Calu3 (cell line): ENCODE measurements around the gene ARID1A. TPM values are rescaled to one million over a fixed set of nuclear protein-coding genes. Genes with fewer than 3 reads are reported as not detected.

Experiments
- BruUV-seq: library from RNA; stranded (reverse); fragments of 400-500 nt; replicated peaks from 2 replicates; lab custom pipeline; 2021; lab: Mats Ljungman, UMichigan
- CTCF ChIA-PET: fragments of 300-600 bp; sonication (Branson Sonifier 250); formaldehyde crosslinking; loops from one replicate; lab custom pipeline; 2022; ENCODE audit warnings: antibody characterized with exemption; lab: Charles Lee
- DNase-seq: peaks from one replicate; pipeline ENCODE4 v3.0.0; 2022
- H3K27ac Mint-ChIP-seq: one replicate; pipeline ENCODE4 v1.8.0; 2022; ENCODE audit warnings: mixed read lengths; ENCODE audit not compliant: unreplicated experiment
- H3K27me3 Mint-ChIP-seq: one replicate; pipeline ENCODE4 v1.8.0; 2022; ENCODE audit warnings: mixed read lengths; ENCODE audit not compliant: unreplicated experiment
- H3K36me3 Mint-ChIP-seq: one replicate; pipeline ENCODE4 v1.8.0; 2022; ENCODE audit warnings: mild to moderate bottlenecking, moderate library complexity, mixed read lengths; ENCODE audit not compliant: insufficient read depth, unreplicated experiment
- H3K4me1 Mint-ChIP-seq: one replicate; pipeline ENCODE4 v1.8.0; 2022; ENCODE audit warnings: mild to moderate bottlenecking, low read depth, mixed read lengths; ENCODE audit not compliant: unreplicated experiment
- H3K4me3 Mint-ChIP-seq: one replicate; pipeline ENCODE4 v1.8.0; 2022; ENCODE audit warnings: mild to moderate bottlenecking, low read depth, moderate library complexity, mixed read lengths; ENCODE audit not compliant: unreplicated experiment
- H3K9me3 Mint-ChIP-seq: one replicate; pipeline ENCODE4 v1.8.0; 2022; ENCODE audit warnings: low read depth, mixed read lengths; ENCODE audit not compliant: unreplicated experiment
- intact Hi-C: fragments of 100-400 bp; cut with micrococcal nuclease; formaldehyde crosslinking; loops from one replicate; pipeline ENCODE4 v1.10.0; 2022; ENCODE audit not compliant: unreplicated experiment
- total RNA-seq: library from RNA; stranded (reverse); gene quantifications from 2 replicates; pipeline ENCODE4 v1.2.3, GENCODE V29; 2022
- TF ChIP-seq, protein P1 (sequence below): fragments of 200-600 bp; IDR thresholded peaks from one replicate; pipeline ENCODE4 v1.8.0; 2022; ENCODE audit warnings: antibody characterized with exemption; ENCODE audit not compliant: unreplicated experiment

ARID1A gene
- total RNA-seq, 1 experiment from 2014 or later = 51.7 TPM

GRCh38 chr1:26781206-26781825, 85.5 kb downstream of the ARID1A start:
- DNase-seq = no peak
- Mint-ChIP-seq H3K4me1 (peaks cover 33% of the 10 kb centered on the region), H3K27me3 (no peaks in the 10 kb centered on the region), H3K36me3 (peaks cover 42% of the 10 kb centered on the region), H3K4me3 (no peak overlapping the region), H3K9me3 (no peaks in the 10 kb centered on the region), H3K27ac (no peak overlapping the region)
- TSS peak; percentile 37 for BruUV-seq
- CTCF ChIA-PET = interaction anchor here (0.7 kb wide), 2 partner anchors 14 to 97 kb away, joined by 4 to 8 read pairs; no protein-coding TSS in a partner anchor
- intact Hi-C loops = no loop called here
- TF ChIP-seq, protein P1, sequence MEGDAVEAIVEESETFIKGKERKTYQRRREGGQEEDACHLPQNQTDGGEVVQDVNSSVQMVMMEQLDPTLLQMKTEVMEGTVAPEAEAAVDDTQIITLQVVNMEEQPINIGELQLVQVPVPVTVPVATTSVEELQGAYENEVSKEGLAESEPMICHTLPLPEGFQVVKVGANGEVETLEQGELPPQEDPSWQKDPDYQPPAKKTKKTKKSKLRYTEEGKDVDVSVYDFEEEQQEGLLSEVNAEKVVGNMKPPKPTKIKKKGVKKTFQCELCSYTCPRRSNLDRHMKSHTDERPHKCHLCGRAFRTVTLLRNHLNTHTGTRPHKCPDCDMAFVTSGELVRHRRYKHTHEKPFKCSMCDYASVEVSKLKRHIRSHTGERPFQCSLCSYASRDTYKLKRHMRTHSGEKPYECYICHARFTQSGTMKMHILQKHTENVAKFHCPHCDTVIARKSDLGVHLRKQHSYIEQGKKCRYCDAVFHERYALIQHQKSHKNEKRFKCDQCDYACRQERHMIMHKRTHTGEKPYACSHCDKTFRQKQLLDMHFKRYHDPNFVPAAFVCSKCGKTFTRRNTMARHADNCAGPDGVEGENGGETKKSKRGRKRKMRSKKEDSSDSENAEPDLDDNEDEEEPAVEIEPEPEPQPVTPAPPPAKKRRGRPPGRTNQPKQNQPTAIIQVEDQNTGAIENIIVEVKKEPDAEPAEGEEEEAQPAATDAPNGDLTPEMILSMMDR = no peak

DNA sequence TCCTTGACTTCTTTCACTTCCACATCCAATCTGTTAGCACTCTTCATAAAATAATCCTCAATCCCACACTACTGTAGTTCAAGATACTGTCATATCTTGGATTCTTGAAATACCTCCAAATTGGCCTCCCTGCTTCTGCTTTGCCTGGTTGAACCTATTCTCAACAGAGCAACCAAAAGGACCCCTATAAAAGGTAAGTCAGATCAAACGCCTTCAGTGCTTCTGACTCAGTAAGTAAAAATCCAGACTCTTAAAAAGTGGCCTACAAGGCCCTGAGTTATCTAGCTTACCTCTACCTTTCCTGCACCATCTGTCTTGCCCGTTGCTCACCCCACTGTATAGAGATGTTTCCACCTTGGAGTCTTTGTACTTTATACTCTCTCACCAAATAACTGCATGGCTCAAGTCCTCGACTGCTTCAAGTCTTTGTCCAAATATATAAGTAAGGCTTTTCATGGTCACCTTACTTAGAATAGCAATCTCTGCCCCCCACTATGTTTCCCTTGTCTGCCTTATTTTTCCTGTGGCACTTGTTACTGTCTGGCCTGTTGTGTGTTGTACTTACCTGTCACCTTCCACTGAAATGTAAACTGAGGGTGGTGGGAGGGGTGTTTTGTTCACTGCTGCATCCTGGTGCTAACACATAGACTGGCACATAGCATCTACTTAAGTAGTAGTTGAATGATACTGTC, 86.9 kb downstream of the ARID1A start:
- TF ChIP-seq, protein P1 = no peak
- Mint-ChIP-seq H3K27ac (no peak overlapping the region), H3K36me3 (peaks cover 54% of the 10 kb centered on the region), H3K4me1 (peaks cover 35% of the 10 kb centered on the region), H3K27me3 (no peaks in the 10 kb centered on the region), H3K4me3 (no peak overlapping the region), H3K9me3 (no peaks in the 10 kb centered on the region)
- no TSS peak for BruUV-seq
- CTCF ChIA-PET = no interaction called here
- DNase-seq = no peak
- intact Hi-C loops = no loop called here

DNA sequence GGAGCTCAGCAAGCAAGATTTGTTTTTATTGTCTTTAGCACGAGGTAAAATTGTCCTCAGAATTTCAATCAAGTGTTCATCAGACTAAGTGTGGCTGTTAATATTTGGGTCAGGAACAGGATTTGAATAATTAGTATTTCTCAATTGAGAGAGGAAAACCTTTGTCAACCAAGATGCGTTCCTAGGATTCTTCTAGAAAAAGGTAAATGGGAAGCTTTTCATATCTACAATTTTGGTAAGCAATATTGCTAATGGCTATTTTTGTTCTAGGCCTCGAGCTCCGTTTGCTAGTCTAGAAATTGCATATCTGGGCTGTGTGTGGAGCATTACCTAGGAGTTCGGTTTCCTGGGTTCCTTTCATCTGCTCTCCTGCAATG, 87.8 kb downstream of the ARID1A start:
- H3K27ac Mint-ChIP-seq = no peak overlapping the region
- no peaks in the 10 kb centered on the region for H3K9me3 Mint-ChIP-seq
- peaks cover 39% of the 10 kb centered on the region for H3K4me1 Mint-ChIP-seq
- H3K4me3 Mint-ChIP-seq = no peak overlapping the region
- BruUV-seq = no TSS peak
- peaks cover 56% of the 10 kb centered on the region for H3K36me3 Mint-ChIP-seq
- CTCF ChIA-PET = interaction anchor here (0.9 kb wide), 1 partner anchor 173 kb away, joined by 4 read pairs; no protein-coding TSS in a partner anchor
- TF ChIP-seq, protein P1 = no peak
- no peak for DNase-seq
- intact Hi-C loops = no loop called here
- no peaks in the 10 kb centered on the region for H3K27me3 Mint-ChIP-seq

GRCh38 chr1:26784023-26784871, 88.4 kb downstream of the ARID1A start:
- no peaks in the 10 kb centered on the region for H3K27me3 Mint-ChIP-seq
- TF ChIP-seq, protein P1 = no peak
- H3K4me1 Mint-ChIP-seq = peaks cover 45% of the 10 kb centered on the region
- no peak for DNase-seq
- intact Hi-C loops = no loop called here
- H3K36me3 Mint-ChIP-seq = peaks cover 56% of the 10 kb centered on the region
- BruUV-seq = no TSS peak
- no peak overlapping the region for H3K27ac Mint-ChIP-seq
- H3K9me3 Mint-ChIP-seq = no peaks in the 10 kb centered on the region
- no peak overlapping the region for H3K4me3 Mint-ChIP-seq
- CTCF ChIA-PET = interaction anchor here (0.9 kb wide), 1 partner anchor 174 kb away, joined by 4 read pairs; no protein-coding TSS in a partner anchor
